SK-N-MC (cell line): ENCODE measurements around the gene TBC1D1.

Experiments used
- EZH2 ChIP-seq: fragments of 200-600 bp; sonication (generic); IDR thresholded peaks from one replicate; pipeline ENCODE4 v1.6.1; 2017; ENCODE audit warnings: antibody characterized with exemption
- FOXP2 ChIP-seq: optimal IDR thresholded peaks from 2 replicates; pipeline ENCODE3; 2011; ENCODE audit warnings: mild to moderate bottlenecking, moderate library complexity; ENCODE audit not compliant: insufficient read depth; ENCODE audit errors: extremely low read length, control extremely low read depth
- POLR2AphosphoS5 ChIP-seq: IDR thresholded peaks from 2 replicates; pipeline ENCODE4 v1.6.1; 2012; ENCODE audit warnings: mild to moderate bottlenecking, low read depth, low read length, borderline replicate concordance

DNA sequence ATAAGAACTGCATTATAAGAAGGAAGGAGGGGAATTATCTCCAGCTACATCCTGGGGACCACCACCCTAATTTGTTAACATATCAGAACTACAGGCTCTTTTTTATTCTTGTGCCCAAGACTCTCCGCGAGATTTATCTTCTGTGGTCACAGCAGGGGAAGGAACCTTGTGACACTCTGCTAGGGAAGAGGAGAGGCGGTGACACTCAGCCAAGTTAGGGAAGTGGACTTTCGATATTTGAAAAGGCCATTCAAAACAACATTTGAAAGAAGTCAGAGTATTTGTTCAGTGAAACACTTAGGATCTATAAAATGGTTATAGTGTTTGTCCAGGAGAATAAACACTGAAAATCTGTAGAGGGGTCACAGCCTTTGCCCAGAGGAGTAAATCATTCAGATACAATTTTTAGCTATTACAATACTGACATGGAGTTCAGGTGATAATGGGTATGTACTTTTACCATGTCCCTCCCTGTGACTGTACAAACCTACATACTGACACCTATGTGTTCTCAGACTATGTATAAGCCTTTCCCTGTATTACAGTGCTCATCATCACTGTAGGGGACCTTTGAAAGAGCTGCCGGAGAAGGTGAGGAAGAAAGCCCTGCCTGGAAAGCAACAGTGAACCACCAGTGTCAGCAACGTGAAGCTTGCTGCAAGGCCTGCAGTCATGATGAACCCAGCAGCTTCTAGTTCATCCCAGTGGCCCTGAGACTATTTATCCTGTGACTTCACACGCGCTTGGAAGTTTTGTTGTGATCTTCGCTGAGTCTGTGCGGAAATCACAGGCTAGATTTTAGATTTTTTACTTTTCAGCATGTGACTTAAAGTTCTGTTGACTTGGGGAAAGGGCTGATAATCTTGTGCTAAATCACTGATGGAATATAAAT is 60.8 kb downstream of the TBC1D1 start:
- TF ChIP-seq POLR2AphosphoS5 = no peak
- no peak for TF ChIP-seq EZH2
- no peak for TF ChIP-seq FOXP2
